ENCODE data around the gene RAB17.

RAB17 gene

DNA sequence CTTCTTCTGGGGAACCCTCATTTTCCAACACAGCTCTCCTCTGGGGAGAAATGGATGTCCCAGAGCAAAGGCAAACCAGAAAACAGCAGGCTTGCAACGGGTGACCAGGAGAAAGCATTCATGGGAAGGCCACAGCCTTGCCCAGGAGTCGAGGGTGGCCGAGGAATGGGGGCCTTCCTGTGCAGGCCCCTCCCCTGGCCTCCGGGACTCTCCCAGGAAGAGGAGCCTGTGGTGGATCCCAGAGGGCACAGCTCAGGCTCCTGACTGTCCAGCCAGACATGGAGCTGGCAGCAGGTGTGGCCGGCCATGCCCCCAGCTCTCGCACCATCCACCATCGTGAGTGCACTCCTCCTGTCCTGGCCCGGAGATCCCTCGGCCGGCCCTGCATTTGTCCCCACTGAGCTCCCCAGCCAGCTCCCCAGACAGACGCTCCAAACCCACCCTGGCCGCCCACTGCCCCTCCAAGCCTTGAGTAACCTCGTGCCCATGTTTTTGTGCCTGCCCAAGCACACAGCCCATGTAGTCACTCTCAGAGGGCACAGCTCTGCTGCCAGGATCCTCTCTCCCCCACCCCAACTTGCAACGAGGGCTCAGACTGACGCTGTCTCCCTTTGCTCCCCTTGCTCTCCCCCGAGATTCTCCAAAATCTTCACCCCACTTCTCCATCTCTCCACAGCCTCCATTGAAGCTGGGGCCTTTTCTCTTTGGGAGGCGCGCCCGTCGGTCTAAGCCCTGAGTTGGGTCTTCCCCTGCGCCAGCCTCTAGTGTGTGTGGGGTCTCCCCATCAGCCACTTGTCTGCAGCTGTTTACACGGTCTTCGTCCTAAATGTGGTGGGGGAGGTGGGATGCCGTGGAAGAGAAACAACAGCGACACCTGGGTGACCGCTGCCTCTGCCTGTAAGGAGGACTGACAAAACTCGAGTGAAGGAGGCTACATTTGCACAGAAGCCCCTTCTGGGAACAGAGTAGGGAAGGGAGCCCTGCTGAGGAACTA lies 14.4 kb downstream of the RAB17 start:
- DNase-seq: no peak

DNA sequence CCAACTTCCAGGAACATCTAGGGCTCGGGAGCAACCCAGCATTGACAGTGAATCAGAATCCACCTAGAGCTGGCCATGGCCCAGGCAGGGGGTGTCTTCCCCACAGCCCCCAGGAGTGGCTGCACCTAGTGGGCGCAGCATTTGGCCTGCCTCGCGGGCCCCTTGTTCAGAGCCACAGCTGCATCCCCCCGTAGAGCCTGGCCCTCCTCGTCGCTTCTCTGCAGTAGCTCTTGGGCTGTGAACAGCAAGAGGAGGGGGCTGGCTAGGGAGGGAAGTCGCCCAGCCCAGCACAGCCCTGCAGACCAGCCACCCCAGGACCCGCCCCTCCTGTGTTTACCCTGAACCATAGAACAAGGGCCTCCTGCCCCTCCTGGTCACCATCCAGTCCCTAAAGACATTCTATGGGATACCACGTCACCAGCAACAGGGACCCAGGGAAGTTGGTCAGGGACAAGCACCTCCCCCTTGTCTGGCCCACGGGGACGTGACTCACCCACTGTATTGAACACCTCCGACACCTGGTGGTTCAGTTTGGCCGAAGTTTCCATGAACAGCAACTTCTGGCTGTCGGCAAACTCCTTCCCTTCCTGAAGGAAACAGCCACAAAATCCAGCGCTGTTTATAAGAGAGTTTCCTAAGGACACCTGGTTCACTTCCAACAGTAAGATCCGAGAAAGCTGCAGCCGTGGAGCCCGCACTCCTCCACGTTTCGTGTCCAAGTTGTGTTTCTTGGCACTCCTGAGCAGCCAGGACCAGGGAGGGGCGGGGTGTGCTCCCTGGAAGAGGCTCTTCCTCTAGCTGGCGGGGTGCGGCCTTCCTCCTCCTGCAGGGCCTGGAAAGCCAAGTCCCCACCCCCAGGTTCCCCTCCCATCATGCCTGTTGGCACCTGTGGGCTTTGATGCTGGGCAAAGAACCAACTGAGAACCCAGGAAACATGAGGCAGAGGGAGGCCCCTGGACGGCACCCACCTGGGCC lies 15.4 kb downstream of the RAB17 start:
- no peak for DNase-seq

DNA sequence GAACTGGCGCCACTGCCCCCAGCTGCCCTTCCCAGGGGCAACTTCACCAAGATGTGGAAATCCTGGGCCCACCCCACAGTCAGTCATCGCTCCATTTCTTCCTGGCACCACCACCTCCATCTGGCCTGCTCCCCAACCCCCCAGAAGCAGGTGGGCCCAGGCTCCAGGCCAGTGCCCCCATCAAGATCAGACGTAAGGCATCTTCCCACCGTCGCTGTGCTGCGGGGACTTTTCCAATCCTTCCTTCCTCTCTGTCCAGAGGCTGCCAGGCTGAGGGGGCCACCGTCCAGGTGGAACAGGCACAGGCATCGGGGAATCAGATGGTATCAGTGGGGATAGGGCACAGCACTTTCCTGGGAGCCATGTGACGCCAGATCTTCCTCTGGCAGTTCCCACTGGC lies 16.1 kb downstream of the RAB17 start:
- DNase-seq: no peak

DNA sequence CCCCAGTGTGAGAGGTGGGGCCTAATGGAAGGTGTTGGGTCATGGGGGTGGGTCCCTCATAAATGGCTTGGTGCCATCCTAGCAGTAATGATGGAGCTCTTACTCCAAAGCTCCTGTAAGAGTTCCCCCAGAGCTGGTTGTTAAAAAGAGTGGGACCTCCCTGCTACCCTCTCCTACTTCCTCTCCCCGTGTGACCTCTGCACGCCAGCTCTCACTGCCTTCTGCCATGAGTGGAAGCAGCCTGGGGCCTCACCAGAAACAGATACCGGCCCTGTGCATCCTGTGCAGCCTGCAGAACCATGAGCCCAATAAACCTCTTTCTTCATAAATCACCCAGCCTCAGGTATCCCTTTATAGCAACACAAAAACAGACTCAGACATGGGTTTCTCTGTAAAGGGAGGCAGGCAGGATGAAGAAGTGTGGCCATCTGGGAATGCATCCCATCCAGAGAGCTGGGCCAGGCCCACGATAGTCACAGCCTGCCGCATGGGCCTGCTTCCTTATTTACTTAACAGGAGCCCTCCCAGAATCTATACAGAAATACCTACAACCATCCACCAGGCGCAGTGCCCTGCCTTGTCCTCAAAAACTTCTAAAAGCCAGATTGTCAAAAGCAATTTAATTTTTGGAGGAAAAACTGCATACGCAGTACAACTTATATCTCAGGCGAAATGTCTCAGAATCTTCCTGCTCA lies 16.7 kb downstream of the RAB17 start:
- DNase-seq: no peak

DNA sequence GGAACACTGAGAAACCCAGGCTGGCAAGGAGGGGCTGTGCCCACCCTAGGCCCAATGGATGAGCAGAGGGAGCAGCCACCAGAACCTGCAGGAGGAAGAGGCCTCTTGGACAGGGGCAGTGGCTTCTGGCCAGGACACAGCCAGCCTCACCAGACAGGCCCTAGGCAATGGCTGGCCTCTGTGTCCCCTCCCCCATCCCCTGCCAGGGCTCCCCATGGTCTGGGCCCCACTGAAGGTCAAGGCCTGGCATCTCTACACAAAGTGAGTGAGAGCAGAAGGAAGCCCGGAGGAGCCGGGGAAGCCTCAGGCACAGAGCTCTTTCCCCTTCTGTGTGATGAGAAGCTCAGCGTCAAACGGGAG lies 17.8 kb downstream of the RAB17 start:
- no peak for DNase-seq

DNA sequence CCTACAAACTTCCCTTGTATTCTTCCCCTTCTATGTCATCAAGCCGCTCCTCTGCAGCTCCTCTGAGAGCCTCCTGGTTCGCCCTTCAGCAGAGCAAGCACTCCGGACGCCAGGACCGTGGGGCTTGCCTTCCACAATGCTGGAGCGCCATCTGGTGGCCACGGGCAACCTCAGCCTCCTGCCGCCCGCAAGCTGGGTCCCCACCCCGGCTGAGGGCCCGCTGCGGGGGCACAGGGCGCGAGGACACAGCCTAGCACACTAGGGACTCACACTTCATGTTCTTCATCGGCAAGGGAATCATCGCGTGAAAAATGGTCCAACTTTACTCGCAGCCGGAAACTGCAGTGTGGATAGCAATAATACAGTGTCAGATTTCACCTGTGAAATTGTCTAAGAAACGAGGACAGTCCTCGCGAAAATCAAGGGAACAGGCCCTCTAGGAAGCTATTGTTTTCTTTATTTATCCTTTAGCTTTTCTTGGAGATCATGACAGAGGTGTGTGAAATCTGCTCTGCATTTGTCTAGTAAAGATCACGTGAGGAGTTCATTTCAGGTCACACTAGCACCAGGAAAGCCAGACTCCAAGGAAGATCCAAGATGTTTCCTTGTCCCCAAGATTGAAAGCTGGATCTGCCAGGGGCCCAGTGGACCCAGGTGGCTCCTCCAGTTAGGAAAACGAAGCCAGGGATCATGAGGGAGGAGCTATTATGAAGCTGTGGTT lies 18.4 kb downstream of the RAB17 start:
- peak in 1 of 2 experiments; percentile 25 for DNase-seq

DNA sequence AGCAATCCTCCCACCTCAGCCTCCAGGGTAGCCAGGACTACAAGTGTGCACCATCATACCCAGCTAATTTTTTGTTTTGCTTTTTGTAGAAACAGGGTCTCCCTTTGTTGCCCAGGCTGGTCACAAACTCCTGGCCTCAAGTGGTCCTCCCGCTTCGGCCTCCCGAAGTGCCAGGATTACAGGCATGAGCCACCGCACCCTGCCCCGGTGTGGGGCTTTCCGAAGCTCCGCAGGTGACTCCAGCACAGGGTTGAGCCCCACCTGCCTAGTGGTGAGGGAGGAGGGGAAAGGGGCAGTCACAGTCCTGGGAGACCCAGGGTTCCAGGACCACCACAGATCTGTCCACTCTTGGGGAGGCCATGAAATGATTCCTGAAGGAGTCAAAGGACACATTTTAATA lies 19.0 kb downstream of the RAB17 start:
- no peak for DNase-seq

DNA sequence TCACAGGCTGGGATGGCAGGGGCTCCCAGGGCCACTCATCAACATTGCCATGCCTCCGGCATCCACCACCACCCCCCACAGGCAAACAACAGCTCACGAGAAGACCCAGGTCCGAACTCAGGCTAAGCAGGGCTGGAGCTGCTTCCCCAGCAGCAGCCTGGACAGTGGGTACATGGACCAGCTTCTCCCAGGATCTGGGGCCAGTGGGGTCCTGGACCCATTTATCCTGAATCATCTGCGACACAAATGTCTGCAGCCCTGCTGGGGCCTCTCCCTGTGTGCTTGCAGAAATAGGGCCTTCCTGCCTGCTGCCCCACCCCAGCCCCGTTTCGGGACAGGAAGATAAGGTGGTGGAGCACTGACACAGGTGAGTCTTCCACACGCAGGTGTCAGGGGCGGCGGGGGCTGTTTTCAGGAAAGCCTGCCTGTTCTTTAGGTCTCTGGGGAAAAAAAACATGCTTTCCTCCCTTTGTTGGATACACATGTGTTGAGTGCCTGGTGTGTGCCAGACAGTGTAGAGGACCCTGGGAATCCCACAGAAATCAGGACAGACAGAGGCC lies 19.7 kb downstream of the RAB17 start:
- DNase-seq: no peak

DNA sequence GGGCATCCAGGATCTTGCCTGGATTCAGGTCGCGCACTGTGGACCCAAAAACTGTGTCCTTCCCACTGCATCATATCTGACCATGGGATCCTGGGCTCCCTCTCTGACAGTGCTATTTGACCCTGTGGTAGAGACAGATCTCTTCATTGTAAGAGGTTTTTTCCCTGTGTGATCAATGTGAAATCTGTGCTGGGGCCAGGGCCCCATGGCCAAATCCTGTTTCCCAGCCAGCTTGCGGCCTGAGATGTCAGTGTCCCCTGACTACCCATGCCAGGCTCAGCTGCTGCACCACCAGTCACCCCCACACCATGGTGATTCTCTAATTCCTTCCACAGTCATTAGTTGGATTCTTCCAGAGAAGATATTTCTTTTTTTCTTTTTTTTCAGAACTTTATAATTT lies 20.6 kb downstream of the RAB17 start:
- no peak for DNase-seq

DNA sequence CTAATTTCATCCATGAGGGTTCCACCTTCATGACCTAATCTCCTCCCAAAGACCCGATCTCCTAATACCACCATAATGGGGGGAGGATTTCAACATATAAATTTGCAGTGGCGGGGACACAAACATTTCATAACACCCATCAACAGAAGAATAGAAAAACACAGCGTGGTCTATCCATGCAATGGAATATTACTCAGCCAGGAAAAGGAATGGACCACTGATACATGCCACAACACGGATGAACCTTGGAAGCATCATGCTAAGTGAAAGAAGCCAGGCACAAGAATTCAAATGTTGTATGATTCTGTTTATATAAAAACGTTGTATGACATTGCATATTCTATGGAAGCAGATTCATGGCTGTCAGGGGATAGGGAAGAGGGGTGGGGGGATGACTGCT lies 21.5 kb downstream of the RAB17 start:
- DNase-seq: no peak

DNA sequence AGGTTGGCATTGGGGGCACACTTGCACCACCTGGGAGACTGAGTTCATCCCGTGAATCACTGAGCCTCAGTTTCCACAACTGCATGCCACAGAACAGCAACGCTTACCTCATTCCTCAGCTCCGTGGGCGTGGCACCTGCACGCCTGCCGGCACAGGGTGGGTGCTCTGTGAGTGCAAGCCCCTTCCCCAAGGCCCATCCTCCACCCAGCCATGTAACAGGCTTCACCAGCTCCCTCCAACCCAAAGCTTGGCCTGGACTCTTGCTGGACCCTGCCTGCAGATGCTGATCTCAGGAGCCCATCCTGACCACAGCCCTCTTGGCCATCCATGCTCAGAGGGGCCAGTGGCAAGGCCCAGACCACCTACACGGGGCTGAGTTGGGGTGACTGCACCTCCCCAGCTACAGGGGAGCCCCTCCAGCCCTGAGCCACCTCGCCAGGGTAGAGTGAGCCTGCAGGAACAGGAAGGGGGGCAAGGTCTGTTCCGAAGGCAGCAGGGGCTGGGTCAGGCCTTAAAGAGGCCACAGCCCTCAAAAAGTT lies 22.3 kb downstream of the RAB17 start:
- no peak for DNase-seq

DNA sequence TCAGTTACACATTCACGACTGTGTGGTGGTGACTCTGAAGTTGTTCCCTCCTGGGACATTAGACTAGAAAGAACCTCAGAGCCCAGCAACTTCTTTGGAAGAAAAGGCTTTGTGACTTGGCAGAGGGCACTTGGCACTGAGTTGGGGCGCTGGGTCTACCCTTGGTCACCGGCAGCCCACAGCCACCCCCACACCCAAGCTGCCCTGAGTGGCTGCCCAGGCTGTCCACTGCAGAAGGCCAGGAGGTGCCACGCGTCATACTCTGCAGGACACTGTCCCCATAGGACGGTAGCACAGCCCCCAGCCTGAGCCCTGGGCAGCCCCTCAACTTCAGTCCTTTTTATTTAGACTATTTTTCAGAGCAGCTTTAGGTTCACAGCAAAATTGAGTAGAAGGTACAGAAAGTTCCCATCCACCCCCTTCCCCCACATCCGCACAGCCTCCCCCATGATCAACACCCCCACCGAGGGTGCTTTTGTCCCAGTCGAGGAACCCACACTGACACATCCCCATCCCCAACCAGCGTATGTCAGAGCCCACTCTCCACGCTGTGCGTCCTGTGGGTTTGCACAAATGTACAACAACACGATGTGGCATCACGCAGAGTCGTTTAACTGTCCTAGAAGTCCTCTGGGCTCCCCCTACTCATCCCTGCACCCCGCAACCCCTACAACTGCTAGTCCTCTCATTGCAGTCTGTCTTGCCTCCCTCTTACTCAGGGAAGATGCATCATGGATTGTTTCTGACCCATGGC lies 23.1 kb downstream of the RAB17 start:
- DNase-seq: no peak

DNA sequence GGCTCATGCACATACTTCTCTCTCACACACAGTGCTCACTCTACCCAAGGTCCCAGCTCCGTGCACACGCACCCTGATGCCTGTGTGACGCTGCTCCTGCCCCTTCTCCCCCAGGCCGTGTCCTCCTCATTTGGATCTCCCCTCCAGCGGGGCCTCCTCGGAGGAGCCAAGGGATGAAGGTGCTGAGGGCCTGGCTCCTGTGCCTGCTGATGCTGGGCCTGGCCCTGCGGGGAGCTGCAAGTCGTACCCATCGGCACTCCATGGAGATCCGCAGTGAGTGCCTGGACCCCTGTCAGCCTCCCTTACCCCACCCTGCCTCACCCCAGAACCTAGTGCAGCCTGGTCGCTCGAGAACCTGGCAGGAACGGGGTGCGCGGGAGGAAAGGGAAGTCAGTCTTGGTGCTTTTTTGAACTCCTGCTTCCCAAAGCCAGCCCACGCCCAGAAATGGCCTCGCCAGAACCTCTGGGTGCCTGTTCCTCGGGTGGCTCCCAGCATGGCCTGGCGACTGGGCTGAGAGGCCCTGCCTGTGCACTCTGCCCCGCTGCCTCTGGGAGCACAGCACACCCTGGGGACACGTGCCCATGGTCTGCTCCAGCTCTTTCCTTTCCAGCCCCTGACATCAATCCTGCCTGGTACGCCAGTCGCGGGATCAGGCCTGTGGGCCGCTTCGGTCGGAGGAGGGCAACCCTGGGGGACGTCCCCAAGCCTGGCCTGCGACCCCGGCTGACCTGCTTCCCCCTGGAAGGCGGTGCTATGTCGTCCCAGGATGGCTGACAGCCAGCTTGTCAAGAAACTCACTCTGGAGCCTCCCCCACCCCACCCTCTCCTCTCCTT lies 23.9 kb downstream of the RAB17 start, which contains the start of gene PRLH:
Gene PRLH (plus strand): TSS at position 174 of the 835 bp plus-strand sequence. CDS start 0 bp downstream, at position 174.
- no peak for DNase-seq

DNA sequence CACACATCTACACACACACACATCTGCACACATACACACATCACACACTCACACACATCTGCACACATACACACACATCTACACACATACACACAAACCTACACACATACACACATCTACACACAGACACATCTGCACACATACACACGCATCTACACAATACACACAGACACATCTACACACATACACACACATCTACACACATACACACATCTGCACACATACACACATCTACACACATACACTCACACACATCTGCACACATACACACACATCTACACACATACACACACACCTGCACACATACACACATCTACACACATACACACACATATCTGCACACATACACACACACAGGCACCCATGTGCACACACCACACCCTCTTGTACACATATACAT lies 24.6 kb downstream of the RAB17 start:
- DNase-seq: no peak

DNA sequence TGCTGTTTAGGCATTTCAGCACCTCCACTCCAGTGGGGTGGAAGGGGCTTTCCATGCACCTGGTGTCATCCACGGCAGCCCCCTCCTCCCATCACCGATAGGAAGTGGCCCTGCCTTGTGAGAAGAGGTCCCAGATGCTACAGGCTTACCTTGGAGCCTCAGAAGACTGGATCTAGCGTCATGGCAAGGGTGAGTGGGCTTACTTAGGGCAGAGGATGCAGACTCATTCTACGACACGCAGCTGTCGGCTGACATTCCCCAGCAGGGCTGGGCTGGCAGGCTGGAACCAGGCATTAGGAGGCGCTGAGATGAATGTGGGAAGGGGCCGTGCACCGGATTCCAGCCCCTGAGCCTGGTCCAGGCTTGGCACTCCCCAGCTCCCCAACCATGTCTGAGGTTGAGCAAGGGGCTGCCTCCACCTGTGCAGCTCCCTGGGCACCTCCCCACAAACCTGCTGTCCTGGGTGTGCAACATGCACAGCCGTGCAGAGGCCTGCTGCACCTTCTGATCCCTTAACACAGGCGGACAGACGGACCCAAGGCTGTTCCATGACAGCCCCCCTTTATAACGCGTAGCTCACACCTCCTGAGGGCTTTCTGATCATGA lies 25.9 kb downstream of the RAB17 start:
- no peak for DNase-seq

DNA sequence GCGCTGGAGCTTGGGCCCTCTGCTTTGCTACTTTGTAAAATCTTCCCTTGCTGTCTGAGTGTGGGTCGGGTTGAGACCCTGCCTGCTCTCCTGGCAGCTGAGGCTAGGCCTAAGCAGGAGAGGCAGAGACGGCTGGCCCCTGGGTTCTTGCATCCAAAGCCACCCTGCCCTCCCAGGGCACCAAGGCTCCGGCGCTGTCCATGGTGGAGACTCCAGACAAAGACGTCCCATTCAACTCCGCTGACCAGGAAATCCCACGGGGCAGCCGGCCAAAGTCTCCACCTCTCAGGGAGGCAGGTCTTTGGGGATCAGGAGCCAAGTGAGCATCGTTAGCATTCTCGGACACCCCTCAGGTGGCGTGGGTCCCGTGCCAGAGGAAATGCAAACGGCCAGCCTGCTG lies 26.7 kb downstream of the RAB17 start:
- no peak for DNase-seq

DNA sequence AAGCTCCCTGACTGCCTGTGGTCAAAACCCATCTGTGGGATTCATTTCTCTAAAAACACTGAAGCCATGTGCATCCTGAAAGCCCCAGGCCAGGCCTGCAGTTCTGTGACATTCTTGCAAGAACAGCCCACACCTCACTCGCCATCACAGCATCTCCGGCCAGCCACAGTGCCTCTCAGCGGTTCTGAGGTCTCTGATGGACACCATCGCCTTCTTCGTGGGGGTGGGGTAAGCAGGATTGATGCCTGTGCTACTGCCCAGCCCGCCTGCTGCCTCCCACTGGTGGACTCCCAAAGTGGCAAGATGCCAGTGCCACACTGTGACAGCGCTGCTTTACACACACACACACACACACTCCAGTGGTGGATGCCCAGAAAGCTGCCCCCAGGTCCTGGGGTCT lies 29.3 kb downstream of the RAB17 start:
- DNase-seq: no peak

DNA sequence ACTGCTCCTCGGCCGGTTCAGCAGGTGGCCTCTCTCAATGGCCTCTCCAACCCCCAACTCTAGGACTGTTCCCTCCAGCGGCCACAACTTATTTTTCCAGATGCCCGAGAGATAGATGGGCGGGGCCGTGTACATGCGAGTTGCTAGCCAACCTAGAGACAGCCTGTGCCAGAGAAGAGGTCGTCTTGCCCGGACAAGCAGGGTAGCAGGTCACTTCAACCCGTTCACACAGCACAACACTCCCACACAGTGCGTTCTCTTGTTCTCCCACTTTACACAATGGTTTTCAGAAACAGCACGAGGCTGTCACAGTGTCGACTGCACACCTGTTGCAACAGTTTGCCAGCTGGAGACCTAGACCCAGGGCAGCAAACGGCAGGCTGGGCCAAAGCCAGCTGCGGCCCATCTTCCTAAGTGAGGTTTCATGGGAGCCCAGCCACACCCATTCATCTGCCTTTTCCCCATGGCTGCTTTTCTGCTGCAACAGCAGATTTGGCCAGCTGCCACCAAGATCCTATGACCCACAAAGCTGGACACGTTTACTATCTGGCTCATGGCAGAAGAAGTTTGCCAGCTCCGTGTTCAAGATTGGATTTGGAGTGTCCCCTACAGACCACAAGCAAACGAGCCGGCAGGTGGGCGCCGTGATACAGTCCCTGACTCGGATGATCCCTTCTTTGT lies 31.4 kb downstream of the RAB17 start:
- DNase-seq: no peak

DNA sequence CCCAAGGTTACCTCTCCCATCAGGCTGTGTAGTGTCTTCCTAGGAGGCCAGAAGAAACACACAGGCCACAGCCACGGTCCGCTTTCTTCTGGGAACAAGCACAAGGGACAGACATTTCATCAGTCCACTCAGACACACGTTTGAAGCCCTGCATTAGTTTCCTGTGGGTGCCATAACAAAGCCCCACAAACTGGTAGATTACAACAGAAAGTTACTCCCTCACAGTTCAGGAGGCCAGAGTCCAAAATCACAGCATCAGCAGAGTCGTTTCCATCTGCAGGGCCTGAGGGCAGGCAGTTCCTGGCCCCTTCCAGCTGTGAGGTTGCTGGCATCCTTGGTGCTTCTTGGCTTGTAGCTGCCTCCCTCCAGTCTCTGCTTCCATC lies 32.9 kb downstream of the RAB17 start:
- no peak for DNase-seq

All from cerebellar nuclear complex (tissue), 1 donor.